ENCODE measurements around the gene TRAF2.

Gene TRAF2

DNA sequence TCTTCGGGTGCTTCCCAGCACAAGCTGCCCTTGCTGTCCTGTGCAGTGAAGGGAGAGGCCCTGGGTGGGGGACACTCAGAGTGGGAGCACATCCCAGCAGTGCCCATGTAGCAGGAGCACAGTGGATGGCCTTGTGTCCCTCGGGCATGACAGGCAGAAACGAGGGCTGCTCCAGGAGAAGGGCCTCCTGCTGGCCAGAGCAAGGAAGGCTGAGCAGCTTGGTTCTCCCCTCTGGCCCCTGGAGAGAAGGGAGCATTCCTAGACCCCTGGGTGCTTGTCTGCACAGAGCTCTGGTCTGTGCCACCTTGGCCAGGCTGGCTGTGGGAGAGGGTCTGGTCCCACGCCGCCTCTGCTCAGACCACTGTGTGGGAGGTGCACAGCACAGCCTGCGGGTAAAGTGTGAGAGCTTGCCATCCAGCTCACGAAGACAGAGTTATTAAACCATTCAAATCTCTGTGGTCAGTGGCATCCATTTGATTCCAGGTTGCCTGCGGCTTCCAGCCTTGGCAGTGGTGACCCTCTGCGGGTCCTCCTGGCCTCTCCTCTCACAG lies 39.9 kb downstream of the TRAF2 start:
- Histone ChIP-seq H3K4me3 (ENCODE audit: low read depth, low read length) (no peak overlapping the region), H3K36me3 (replicated peaks) (peaks cover 15% of the 10 kb centered on the region), H3K27me3 (replicated peaks) (no peaks in the 10 kb centered on the region), H3K27ac (no peak overlapping the region)
- peak; percentile 5 for DNase-seq
- TF ChIP-seq, protein P1, sequence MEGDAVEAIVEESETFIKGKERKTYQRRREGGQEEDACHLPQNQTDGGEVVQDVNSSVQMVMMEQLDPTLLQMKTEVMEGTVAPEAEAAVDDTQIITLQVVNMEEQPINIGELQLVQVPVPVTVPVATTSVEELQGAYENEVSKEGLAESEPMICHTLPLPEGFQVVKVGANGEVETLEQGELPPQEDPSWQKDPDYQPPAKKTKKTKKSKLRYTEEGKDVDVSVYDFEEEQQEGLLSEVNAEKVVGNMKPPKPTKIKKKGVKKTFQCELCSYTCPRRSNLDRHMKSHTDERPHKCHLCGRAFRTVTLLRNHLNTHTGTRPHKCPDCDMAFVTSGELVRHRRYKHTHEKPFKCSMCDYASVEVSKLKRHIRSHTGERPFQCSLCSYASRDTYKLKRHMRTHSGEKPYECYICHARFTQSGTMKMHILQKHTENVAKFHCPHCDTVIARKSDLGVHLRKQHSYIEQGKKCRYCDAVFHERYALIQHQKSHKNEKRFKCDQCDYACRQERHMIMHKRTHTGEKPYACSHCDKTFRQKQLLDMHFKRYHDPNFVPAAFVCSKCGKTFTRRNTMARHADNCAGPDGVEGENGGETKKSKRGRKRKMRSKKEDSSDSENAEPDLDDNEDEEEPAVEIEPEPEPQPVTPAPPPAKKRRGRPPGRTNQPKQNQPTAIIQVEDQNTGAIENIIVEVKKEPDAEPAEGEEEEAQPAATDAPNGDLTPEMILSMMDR (IDR thresholded peaks at IDR 0.05; ENCODE audit: low read depth, low read length, missing control alignments), result peak; percentile 45
- in situ Hi-C loops (cut with HindIII; ENCODE audit: low pct_ligation_motif_present, low sequenced_read_pairs), result loop anchor here (25.0 kb wide), 1 partner anchor 111 kb away; the partner anchor contains the start of genes ABCA2, FUT7 and NPDC1

DNA sequence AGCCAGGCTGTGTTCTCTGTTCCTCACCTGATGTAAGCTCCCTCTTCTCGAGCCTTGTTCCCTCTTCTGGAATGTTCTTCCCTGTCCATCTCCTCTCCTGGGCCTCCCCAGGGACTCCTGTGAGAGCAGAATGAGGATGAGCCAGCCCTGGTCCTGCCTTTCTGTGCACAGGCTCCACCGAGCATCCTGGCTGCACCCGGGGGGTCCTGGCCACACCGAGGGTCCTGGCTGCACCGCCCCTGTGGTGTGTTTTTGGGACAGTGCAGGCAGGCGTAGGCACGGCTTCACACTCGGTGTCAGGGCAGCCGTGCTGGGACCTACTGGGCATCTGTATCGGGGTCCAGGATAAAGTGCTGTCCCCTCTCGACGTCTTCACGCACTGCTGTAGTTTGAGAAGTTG lies 40.4 kb downstream of the TRAF2 start:
- DNase-seq, result no peak
- Histone ChIP-seq H3K27ac (no peak overlapping the region), H3K36me3 (replicated peaks) (peaks cover 13% of the 10 kb centered on the region), H3K27me3 (replicated peaks) (no peaks in the 10 kb centered on the region), H3K4me3 (ENCODE audit: low read depth, low read length) (no peak overlapping the region)
- in situ Hi-C loops (cut with HindIII; ENCODE audit: low pct_ligation_motif_present, low sequenced_read_pairs), result loop anchor here (25.0 kb wide), 1 partner anchor 111 kb away; the partner anchor contains the start of genes ABCA2, FUT7 and NPDC1
- TF ChIP-seq, protein P1 (IDR thresholded peaks at IDR 0.05; ENCODE audit: low read depth, low read length, missing control alignments), result no peak

DNA sequence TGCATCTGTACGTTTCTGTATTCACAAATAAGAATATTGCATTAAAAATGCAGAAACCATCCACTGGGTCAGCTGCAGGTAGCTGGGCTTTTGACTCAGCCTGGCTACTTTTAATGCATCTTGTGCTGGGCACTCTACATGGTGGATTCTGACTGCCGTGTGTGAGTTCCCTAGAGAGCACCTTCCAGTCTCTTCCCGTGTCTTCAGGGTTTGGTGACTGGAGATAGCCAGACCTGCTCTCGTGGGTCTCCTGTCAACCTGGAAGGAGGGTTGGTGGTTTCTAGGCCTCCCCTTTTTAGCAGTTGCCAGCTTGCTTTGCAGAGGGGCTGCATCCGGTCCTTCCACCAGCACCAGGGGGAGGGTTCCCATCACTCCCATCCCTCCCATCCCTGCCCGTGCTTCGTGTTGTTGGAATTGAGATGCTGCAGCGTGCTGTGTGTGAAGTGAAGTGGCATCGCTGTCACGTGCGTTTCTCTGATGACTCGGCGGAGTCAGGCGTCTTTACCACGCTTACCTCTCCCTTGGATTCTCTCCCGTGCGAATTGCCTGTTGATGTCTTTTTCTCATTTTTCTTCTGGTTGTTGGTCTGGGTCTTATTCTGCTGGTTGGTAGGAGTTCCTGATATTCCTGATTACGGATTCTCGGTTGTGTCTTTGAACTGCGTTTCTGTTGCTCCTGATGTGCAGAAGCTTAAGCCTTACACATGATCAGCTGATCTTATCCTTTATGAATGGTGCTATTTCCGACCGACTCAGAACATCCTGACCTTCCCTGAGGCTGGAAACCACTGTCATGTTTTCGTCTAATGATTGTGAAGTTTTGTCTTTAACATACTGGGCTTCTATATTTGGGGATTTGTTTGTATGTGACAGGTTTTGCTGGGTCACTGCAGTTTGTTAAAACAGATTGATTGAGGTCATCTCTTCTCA lies 41.3 kb downstream of the TRAF2 start:
- H3K27me3 ChIP-seq (replicated peaks), result no peaks in the 10 kb centered on the region
- peak overlapping the region; percentile 3 for H3K27ac ChIP-seq
- TF ChIP-seq, protein P1 (IDR thresholded peaks at IDR 0.05; ENCODE audit: low read depth, low read length, missing control alignments), result no peak
- DNase-seq, result peak; percentile 22
- no peak overlapping the region for H3K4me3 ChIP-seq (ENCODE audit: low read depth, low read length)
- H3K36me3 ChIP-seq (replicated peaks), result peaks cover 8% of the 10 kb centered on the region
- in situ Hi-C loops (cut with HindIII; ENCODE audit: low pct_ligation_motif_present, low sequenced_read_pairs), result loop anchor here (25.0 kb wide), 1 partner anchor 110 kb away; the partner anchor contains the start of genes ABCA2, FUT7 and NPDC1

DNA sequence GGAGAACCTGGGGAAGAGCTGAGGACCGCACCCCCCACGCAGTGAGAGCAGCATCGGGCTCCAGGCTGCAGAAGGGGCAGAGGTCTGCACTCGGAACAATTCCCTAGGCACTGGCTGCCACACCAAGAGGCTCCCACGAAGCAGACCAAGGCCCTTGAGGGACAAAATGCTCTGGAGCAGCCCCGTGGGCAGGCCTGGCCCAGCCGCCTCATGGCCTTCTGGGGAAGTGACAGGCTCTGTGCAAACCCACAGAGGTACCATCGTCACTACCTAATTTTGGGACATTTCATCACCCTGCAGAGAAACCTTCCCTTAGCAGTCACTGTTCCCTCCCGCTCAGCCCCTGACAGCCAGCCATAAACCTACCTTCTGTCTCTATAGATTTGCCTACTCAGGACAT lies 42.3 kb downstream of the TRAF2 start:
- in situ Hi-C loops (cut with HindIII; ENCODE audit: low pct_ligation_motif_present, low sequenced_read_pairs), result loop anchor here (25.0 kb wide), 1 partner anchor 109 kb away; the partner anchor contains the start of genes ABCA2, FUT7 and NPDC1
- no peak for DNase-seq
- TF ChIP-seq, protein P1 (IDR thresholded peaks at IDR 0.05; ENCODE audit: low read depth, low read length, missing control alignments), result no peak
- Histone ChIP-seq H3K27ac (no peak overlapping the region), H3K4me3 (ENCODE audit: low read depth, low read length) (no peak overlapping the region), H3K27me3 (replicated peaks) (no peaks in the 10 kb centered on the region), H3K36me3 (replicated peaks) (peaks cover 8% of the 10 kb centered on the region)

DNA sequence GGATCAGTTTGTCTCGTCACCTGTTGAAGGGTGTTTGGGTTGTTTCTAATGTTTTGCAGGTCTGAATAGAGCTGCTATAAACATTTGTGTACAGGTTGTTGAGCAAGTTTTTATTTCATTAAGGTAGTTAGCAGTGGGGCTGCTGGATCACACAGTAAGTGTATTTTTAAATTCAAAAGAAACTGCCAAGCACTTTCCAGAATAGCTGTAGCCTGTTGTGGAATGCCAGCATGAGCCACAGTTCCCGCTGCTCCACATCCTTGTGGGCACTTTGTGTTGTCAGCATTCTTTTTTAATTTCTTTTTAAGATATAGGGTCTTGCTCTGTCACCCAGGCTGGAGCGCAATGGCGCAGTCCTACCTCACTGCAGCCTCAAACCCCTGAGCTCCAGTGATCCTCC lies 43.7 kb downstream of the TRAF2 start:
- no peak for DNase-seq
- H3K36me3 ChIP-seq (replicated peaks), result peaks cover 8% of the 10 kb centered on the region
- no peak overlapping the region for H3K4me3 ChIP-seq (ENCODE audit: low read depth, low read length)
- TF ChIP-seq, protein P1 (IDR thresholded peaks at IDR 0.05; ENCODE audit: low read depth, low read length, missing control alignments), result no peak
- in situ Hi-C loops (cut with HindIII; ENCODE audit: low pct_ligation_motif_present, low sequenced_read_pairs), result loop anchor here (25.0 kb wide), 1 partner anchor 107 kb away; the partner anchor contains the start of genes ABCA2, FUT7 and NPDC1
- H3K27me3 ChIP-seq (replicated peaks), result no peaks in the 10 kb centered on the region
- H3K27ac ChIP-seq, result no peak overlapping the region

Data from brain microvascular endothelial cell (primary cell).